Measurements from ENCODE around the gene HACD2. TPM values are rescaled to one million over a fixed set of nuclear protein-coding genes. Genes with fewer than 3 reads are reported as not detected.
"Not testable (repeated sequence)": the region's sequence is repeated elsewhere in the genome, so short reads cannot be mapped to it uniquely, and the experiment has no call there.

HACD2 gene
- total RNA-seq, 1 donor = 30.4 TPM

DNA sequence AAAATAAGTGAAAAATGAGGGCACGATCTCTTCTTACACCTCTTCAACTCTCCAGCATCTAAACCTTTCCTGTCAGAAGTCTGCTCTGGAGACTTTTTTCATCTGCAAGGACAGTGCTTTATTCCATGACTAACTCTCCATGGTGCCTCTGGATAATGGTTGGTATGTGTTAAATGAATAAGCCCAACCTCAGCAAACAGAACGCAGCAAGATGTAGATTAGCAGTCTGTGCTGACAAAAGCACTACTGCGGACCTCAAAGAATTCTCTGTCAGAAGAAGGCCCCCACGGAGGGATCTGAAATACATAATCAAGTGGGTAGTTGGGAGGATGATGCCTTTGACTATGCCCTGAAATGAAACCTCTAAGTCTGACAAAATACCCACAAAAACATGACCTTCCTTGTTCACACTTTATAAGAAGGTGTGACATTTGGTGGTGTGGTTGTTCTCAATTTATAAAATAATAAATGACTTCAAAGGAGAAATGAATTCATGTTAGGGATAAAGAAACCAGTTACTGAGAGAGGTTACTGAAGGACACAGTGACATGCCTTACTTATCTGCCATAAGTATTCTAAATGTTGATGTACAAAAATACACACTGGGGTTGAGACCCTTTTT is 92.8 kb downstream of the HACD2 start:
- H3K4me3 ChIP-seq (ENCODE audit: low read depth, low read length) = no peak overlapping the region
- TF ChIP-seq, protein P1, sequence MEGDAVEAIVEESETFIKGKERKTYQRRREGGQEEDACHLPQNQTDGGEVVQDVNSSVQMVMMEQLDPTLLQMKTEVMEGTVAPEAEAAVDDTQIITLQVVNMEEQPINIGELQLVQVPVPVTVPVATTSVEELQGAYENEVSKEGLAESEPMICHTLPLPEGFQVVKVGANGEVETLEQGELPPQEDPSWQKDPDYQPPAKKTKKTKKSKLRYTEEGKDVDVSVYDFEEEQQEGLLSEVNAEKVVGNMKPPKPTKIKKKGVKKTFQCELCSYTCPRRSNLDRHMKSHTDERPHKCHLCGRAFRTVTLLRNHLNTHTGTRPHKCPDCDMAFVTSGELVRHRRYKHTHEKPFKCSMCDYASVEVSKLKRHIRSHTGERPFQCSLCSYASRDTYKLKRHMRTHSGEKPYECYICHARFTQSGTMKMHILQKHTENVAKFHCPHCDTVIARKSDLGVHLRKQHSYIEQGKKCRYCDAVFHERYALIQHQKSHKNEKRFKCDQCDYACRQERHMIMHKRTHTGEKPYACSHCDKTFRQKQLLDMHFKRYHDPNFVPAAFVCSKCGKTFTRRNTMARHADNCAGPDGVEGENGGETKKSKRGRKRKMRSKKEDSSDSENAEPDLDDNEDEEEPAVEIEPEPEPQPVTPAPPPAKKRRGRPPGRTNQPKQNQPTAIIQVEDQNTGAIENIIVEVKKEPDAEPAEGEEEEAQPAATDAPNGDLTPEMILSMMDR (IDR thresholded peaks at IDR 0.05; ENCODE audit: insufficient read depth, low read length) = no peak

DNA sequence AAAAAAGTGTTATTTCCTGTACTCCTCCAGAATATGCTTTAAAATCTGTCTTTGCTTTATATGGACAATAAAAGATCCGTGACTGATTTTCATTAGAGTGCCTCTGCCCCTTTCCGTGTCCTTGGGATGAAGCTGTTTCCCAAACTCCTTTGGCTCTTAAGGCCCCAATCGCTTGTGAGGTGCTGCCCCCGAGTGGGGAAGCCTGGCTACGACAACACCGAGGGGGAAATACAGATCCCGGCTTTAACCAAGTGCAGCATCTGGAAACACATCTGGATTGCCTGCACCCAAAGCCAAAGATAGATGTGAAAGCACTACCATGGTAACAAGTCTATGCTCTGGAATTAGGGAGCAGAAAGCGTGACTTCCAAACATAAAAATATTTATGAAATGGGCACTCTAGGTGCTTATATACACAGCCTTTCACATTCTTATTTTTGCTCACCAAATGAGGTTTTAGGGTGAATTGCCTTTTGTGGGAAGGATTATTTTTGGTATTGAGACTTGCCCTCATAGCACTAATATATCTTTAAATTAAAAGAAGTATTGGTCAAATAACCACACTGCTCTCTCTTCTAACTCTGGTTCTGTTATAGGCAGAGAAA is 95.4 kb downstream of the HACD2 start:
- TF ChIP-seq, protein P1 (IDR thresholded peaks at IDR 0.05; ENCODE audit: insufficient read depth, low read length) = peak; percentile 94
- peak; percentile 75 for DNase-seq (ENCODE audit: low read depth)
- no peak overlapping the region for H3K4me3 ChIP-seq (ENCODE audit: low read depth, low read length)

More for the DNA sequence above, 92.8 kb downstream of the HACD2 start:
- DNase-seq (ENCODE audit: low read depth) = no peak

DNA sequence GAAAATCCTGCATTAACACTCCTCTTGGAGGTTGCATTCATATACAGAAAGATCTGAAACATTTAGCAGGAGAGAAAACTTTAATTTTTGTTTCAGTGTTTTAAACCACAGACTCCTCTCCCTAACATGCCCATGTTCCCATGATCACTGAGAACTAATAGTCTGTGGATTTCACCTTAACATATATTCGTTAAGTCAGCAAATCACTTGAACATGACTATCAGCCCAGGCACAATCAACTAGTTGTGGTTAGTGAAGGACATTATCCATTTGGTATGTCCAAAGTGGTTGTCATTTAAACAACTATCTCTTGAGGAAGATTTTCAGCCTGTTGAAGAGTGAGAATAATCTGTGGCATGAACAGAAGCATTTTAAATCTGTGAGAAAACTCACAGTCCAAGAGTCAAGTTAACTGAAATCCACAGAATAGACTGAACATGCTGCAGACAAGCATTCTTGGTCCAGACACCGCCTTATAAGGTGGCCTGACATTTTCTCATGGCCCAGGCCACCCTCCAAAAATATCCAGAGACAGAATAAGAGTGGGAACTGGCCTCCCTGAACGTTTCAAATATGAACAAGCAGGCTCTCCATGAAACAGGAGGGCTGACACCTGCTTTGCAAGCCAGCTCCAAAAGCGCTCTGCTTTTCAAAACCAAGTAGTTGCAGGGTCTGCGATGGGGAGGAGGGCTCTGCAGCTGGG is 96.1 kb downstream of the HACD2 start:
- TF ChIP-seq, protein P1 (IDR thresholded peaks at IDR 0.05; ENCODE audit: insufficient read depth, low read length) = no peak
- H3K4me3 ChIP-seq (ENCODE audit: low read depth, low read length) = no peak overlapping the region
- no peak for DNase-seq (ENCODE audit: low read depth)

DNA sequence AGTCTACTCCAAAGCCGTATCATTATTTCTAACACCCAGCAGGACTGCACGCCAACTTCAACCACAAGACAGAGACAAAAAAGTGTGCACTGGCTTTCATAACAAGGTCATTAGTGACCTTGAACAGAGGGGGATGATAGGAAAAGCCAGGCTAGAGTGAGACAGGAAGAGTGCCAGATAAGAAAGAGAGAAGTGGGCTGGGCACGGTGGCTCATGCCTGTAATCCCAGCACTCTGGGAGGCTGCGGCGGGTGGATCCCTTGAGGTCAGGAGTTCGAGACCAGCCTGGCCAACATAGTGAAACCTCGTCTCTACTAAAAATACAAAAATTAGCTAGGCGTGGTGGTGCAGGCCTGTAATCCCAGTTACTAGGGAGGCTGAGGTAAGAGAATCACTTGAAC is 97.8 kb downstream of the HACD2 start:
- H3K4me3 ChIP-seq (ENCODE audit: low read depth, low read length) = not testable (repeated sequence)

DNA sequence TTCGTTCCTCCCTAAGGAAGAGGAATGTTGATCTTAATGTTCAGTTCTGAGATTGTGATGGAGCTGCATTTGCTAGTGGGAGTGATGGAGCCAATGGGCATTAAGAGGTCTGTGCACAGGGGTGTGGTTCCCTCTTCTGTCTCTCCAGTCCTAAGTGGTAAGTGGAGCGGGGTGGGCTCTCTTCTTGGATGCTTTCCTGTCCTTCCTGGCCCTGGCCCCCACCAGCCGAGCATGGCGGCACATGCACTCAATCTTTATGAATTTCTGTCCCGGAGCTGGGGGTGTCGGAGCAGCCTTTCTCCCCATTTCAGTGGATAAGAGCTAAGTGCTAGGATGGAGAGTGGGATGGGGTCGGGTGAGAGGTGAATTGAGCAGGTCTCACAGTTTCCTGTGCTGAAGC is 98.4 kb downstream of the HACD2 start:
- TF ChIP-seq, protein P1 (IDR thresholded peaks at IDR 0.05; ENCODE audit: insufficient read depth, low read length) = no peak
- DNase-seq (ENCODE audit: low read depth) = no peak
- H3K4me3 ChIP-seq (ENCODE audit: low read depth, low read length) = no peak overlapping the region

More for the DNA sequence above, 97.8 kb downstream of the HACD2 start:
- not testable (repeated sequence) for DNase-seq (ENCODE audit: low read depth)

DNA sequence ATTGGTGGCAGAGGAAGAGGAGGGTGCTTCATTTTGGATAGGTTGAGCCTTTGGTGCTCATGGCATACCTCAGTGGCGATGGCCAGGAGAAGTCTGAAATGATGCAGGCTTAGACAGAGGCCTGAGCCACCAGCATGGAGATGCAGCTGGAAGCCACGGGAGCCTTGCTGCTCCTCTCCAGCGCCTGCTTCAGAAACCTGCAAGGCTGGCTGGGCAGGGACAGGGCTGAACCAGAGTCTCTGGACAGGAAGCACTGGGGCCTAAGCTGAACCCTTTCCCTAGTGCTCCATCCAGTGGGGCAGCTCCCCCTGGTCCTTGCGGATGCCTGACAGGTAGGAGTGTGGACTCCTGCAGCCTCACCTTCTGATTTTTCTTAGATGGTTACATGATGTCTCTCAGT is 99.3 kb downstream of the HACD2 start:
- TF ChIP-seq, protein P1 (IDR thresholded peaks at IDR 0.05; ENCODE audit: insufficient read depth, low read length) = no peak
- no peak overlapping the region for H3K4me3 ChIP-seq (ENCODE audit: low read depth, low read length)
- no peak for DNase-seq (ENCODE audit: low read depth)

DNA sequence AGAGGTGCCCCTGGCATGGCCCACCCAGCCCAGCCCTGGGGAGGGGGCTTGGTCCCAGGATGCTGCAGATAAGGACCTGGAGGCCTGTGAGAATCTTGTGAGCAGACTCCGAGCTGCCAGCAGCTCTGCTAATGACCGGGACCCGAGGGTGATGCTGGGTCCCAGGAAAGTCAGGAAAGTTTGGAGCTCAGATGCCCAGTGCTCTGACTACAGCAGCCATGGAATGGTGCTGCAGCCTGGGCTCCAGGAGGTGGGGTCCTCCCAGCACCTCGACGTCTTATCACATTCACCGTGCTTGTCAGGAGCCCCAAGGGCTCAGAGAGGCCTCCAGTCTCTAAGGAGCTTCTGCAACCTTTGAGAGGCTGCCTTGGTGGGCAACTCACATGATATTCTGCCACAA is 101.7 kb downstream of the HACD2 start:
- no peak for DNase-seq (ENCODE audit: low read depth)
- TF ChIP-seq, protein P1 (IDR thresholded peaks at IDR 0.05; ENCODE audit: insufficient read depth, low read length) = no peak
- no peak overlapping the region for H3K4me3 ChIP-seq (ENCODE audit: low read depth, low read length)
